ENCODE results near the gene SYTL2.

DNA sequence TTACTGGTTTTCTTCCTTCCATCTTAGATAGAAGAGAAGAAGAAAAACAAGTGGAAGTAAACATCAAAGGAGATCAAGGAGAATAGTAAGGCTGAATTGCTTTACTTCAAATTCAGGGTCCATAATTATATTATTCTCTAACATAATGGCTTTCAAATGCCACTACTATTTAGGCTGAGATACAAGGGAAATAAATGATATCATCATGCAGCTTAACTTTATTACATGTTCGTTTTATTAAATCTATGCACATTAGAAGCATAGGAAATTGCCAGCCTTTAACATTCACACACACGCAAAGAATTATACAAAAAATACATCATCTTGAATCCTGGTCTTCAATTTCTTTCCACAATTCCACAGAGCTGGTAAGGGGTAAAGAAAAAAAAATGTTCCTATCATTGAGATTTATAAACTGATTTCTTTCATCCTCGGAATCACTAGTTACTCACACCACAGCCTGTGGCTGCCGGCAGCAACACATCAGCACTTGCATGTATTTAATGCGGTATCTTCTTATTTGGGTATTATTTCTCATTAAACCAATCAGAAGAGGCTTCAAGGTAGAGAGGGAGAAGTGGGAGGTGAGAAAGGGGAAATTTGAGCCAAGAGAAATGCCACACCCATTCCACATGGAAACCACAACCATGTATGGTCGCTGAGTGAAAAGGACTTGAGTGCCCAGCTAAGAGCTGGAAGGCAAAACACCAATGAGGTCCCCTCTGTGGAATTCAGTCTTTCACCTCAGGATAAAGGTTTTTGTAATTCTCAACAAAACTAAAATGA lies 26.3 kb downstream of the SYTL2 start:
- TF ChIP-seq, protein P1, sequence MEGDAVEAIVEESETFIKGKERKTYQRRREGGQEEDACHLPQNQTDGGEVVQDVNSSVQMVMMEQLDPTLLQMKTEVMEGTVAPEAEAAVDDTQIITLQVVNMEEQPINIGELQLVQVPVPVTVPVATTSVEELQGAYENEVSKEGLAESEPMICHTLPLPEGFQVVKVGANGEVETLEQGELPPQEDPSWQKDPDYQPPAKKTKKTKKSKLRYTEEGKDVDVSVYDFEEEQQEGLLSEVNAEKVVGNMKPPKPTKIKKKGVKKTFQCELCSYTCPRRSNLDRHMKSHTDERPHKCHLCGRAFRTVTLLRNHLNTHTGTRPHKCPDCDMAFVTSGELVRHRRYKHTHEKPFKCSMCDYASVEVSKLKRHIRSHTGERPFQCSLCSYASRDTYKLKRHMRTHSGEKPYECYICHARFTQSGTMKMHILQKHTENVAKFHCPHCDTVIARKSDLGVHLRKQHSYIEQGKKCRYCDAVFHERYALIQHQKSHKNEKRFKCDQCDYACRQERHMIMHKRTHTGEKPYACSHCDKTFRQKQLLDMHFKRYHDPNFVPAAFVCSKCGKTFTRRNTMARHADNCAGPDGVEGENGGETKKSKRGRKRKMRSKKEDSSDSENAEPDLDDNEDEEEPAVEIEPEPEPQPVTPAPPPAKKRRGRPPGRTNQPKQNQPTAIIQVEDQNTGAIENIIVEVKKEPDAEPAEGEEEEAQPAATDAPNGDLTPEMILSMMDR (IDR thresholded peaks at IDR 0.05) = no peak
- no peak for TF ChIP-seq POLR2A (IDR thresholded peaks at IDR 0.05)

All from right lobe of liver (tissue), 4 donors.